WERI-Rb-1 (cell line): ENCODE data around the gene HOXD4.

Experiments used
- DNase-seq: peaks from one replicate; pipeline ENCODE4 v3.0.0-alpha.2; 2020
- H3K27ac ChIP-seq: fragments of 250-450 bp; sonication (Bioruptor Pico); 2 replicates; pipeline ENCODE4 v1.5.1; 2020; ENCODE audit warnings: mild to moderate bottlenecking, moderate library complexity
- H3K27me3 ChIP-seq: fragments of 250-450 bp; sonication (Bioruptor Pico); 2 replicates; pipeline ENCODE4 v1.5.1; 2021; ENCODE audit warnings: mild to moderate bottlenecking, low read depth, moderate library complexity; ENCODE audit not compliant: insufficient read depth, severe bottlenecking
- H3K36me3 ChIP-seq: fragments of 250-450 bp; sonication (Bioruptor Pico); 2 replicates; pipeline ENCODE4 v1.5.1; 2020; ENCODE audit warnings: mild to moderate bottlenecking, moderate library complexity
- H3K4me3 ChIP-seq: 2 replicates; pipeline ENCODE4 v1.5.1; 2011; ENCODE audit warnings: low read depth, mild to moderate bottlenecking, control low read depth, low read length
- H3K9me3 ChIP-seq: fragments of 250-450 bp; sonication (Bioruptor Pico); 2 replicates; pipeline ENCODE4 v1.5.1; 2021; ENCODE audit warnings: mild to moderate bottlenecking, moderate library complexity; ENCODE audit not compliant: severe bottlenecking
- CTCF ChIP-seq: IDR thresholded peaks from 2 replicates; pipeline ENCODE4 v1.5.1; 2011; ENCODE audit warnings: low read depth, mild to moderate bottlenecking, control low read depth, inconsistent platforms, low read length

HOXD4 gene

DNA sequence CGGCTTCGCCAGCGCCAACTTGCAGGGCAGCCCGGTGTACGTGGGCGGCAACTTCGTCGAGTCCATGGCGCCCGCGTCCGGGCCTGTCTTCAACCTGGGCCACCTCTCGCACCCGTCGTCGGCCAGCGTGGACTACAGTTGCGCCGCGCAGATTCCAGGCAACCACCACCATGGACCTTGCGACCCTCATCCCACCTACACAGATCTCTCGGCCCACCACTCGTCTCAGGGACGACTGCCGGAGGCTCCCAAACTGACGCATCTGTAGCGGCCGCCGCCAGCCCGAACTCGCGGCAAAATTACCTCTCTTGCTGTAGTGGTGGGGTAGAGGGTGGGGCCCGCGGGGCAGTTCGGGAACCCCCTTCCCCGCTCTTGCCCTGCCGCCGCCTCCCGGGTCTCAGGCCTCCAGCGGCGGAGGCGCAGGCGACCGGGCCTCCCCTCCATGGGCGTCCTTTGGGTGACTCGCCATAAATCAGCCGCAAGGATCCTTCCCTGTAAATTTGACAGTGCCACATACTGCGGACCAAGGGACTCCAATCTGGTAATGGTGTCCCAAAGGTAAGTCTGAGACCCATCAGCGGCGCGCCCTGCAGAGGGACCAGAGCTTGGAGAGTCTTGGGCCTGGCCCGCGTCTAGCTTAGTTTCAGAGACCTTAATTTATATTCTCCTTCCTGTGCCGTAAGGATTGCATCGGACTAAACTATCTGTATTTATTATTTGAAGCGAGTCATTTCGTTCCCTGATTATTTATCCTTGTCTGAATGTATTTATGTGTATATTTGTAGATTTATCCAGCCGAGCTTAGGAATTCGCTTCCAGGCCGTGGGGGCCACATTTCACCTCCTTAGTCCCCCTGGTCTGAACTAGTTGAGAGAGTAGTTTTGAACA, 20.9 kb downstream of the HOXD4 start:
- Histone ChIP-seq H3K36me3 (no peaks in the 10 kb centered on the region), H3K27ac (no peak overlapping the region), H3K9me3 (peaks cover 18% of the 10 kb centered on the region), H3K4me3 (no peak overlapping the region), H3K27me3 (peaks cover 73% of the 10 kb centered on the region)
- DNase-seq = no peak
- no peak for TF ChIP-seq CTCF

DNA sequence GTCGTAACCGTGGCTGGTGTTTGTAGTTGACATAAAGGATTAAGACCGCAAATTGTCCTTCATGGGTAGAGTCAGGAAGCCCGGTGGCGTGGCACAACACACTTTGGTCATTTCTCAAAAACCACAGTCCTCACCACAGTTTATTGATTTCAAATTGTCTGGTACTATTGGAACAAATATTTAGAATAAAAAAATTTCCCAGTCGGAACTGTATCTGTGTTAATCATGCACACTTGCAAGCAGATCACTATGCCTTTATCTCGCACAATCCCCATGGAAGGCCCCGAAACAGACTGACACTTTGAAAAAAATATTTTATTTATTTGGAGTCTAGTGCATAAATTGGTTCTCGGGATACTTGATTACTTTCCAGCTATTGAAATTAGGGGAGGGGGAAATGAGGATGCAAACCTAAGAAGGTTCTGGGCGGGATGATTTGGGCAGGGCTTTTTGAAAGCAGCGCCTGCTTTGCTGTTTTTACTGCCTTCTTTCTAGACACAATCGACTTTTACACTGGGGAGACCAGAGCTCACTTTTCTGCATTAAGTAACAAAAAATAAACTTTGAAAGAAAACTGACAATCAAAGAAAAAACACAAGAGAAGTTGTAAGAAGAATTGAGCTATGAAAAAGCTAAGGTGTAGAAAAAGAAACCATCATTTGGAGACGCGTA, 21.7 kb downstream of the HOXD4 start:
- Histone ChIP-seq H3K9me3 (peaks cover 18% of the 10 kb centered on the region), H3K4me3 (no peak overlapping the region), H3K27ac (no peak overlapping the region), H3K27me3 (peaks cover 76% of the 10 kb centered on the region), H3K36me3 (no peaks in the 10 kb centered on the region)
- no peak for TF ChIP-seq CTCF
- no peak for DNase-seq

DNA sequence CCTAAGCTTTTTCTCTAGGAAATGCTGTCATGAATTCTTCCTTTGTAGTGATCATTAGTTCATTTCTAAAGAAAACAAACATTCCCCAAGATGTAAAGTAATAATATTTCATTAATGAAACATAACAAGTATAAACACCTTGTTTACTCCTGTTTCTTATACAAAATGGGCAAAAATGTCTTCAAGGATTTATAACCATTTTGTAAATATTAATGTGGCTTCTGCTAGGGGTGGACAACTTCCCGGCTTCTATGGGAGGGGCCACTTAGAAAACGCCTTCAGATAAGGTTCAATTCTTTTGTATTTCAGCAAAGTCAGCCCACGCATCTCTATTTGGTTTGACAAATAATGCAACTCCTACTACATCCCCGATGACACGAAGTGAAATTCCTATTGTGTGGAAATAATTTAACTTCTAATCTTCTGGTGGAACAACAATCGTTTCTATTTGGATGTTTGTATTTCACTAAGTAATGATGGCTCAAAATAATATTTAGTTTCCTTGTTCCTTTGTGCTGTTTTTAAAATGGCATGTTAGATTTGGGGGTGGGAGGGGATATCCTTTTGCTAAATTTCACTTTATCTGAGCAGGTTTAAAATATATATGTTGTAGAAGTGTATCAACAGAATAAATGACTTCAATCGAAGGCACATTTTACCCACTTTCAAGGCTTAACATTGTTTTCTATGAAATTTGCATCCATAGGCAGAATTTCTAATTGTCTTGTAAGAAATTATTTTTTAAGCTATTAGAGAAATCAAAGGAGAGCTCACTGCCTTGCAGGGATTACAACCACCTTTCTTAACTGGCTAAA, 22.4 kb downstream of the HOXD4 start:
- peaks cover 18% of the 10 kb centered on the region for H3K9me3 ChIP-seq
- no peak for DNase-seq
- no peak for TF ChIP-seq CTCF
- no peak overlapping the region for H3K4me3 ChIP-seq
- H3K36me3 ChIP-seq = no peaks in the 10 kb centered on the region
- peaks cover 80% of the 10 kb centered on the region for H3K27me3 ChIP-seq
- no peak overlapping the region for H3K27ac ChIP-seq

DNA sequence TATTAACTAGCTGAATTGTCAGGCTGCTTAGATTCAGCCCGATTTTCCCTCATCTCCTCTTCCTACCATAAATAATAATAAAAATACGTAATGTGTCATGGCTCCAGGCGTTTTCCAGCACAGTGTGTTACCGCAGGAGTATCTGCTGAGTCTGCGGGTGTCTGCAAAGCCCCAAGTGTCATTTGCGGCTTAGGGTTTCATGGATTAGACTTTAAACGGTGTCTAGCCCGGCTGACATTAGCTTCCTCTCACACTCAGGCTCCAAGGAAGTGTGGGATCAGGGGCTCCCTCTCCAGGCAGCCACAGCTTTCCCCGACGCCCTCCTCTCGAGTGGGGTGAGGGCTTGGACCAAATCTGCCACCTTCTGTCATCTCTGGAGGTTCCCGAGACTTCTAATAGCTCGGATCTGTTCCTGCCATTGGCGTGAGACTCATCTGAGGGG, 23.1 kb downstream of the HOXD4 start:
- peak; percentile 62 for DNase-seq
- Histone ChIP-seq H3K9me3 (peaks cover 18% of the 10 kb centered on the region), H3K36me3 (no peaks in the 10 kb centered on the region), H3K27me3 (peaks cover 80% of the 10 kb centered on the region), H3K4me3 (no peak overlapping the region), H3K27ac (no peak overlapping the region)
- TF ChIP-seq CTCF = peak; percentile 11; the same call in 1 of the 2 replicates

- Histone ChIP-seq H3K4me3 (no peak overlapping the region), H3K27ac (no peak overlapping the region), H3K27me3 (peaks cover 80% of the 10 kb centered on the region), H3K9me3 (peaks cover 18% of the 10 kb centered on the region), H3K36me3 (no peaks in the 10 kb centered on the region)
- DNase-seq = no peak
- no peak for TF ChIP-seq CTCF
Measured at GRCh38 chr2:176174824-176175708, 23.7 kb downstream of the HOXD4 start.
